Ascending aorta (tissue), 2 donors: ENCODE measurements around the gene PAQR5. TPM values are rescaled to one million over a fixed set of nuclear protein-coding genes. Genes with fewer than 3 reads are reported as not detected.
"Not testable (repeated sequence)": the region's sequence is repeated elsewhere in the genome, so short reads cannot be mapped to it uniquely, and the experiment has no call there.

Experiments used
- DNase-seq, 2 donors: peaks; one replicate each; pipeline ENCODE4 v3.0.0-alpha.2; 2019; ENCODE audit warnings: low spot score in 2 of 2
- H3K27ac ChIP-seq, 2 donors: fragments of 200-600 bp; sonication (generic); one replicate each; pipeline ENCODE4 v1.5.1; 2016 to 2017; ENCODE audit warnings: mild to moderate bottlenecking in 1 of 2
- H3K27me3 ChIP-seq: fragments of 200-600 bp; sonication (generic); one replicate; pipeline ENCODE4 v1.5.1; 2017
- H3K36me3 ChIP-seq, 2 donors: fragments of 200-600 bp; sonication (generic); one replicate each; pipeline ENCODE4 v1.5.1; 2016
- H3K4me1 ChIP-seq, 2 donors: fragments of 200-600 bp; sonication (generic); one replicate each; pipeline ENCODE4 v1.5.1; 2016 to 2017; ENCODE audit warnings: mild to moderate bottlenecking in 1 of 2
- H3K4me3 ChIP-seq, 2 donors: fragments of 200-600 bp; sonication (generic); one replicate each; pipeline ENCODE4 v1.5.1; 2016 to 2017; ENCODE audit warnings: mild to moderate bottlenecking in 1 of 2
- H3K9me3 ChIP-seq, 2 donors: fragments of 200-600 bp; sonication (generic); one replicate each; pipeline ENCODE4 v1.5.1; 2016
- intact Hi-C: fragments of 100-400 bp; cut with DNase I; formaldehyde crosslinking; loops from one replicate; pipeline ENCODE4 v1.15.1; 2023
- total RNA-seq: library from RNA; depleted of rRNA; stranded (reverse); fragments of >200 nt; gene quantifications from one replicate; pipeline ENCODE4 v1.1.0, GENCODE V29; 2016
- TF ChIP-seq, protein P1 (sequence below), 3 experiments: fragments of 200-600 bp in 2 of 3; fragments of 450-650 bp in 1 of 3; sonication (generic) in 2 of 3; IDR thresholded peaks; one replicate each; pipeline ENCODE4 v1.5.1; 2016 to 2019; ENCODE audit warnings: antibody characterized with exemption in 3 of 3, mild to moderate bottlenecking in 1 of 3, moderate library complexity in 1 of 3

Gene PAQR5
- total RNA-seq, 1 donor from 2014 or later = 1.1 TPM

DNA sequence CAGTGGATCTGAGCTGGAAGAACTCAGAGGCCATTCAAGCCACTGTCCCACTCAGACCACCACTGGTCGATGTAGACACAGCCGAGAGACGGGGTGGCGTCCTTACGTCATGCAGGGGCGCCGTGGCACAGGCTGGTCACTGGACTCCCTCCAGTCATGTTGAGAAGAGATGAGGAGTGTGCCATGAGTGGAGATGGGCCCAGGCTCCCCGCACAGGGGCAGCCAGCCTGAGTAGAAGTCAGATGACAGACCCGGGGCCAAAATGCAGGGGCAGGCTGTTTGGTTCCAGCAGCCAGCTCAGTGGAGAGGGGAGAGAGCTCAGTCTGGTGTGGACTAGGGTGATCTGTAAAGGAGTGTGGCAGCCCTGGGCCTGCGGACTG is 82.0 kb downstream of the PAQR5 start:
- Histone ChIP-seq H3K27me3 (no peaks in the 10 kb centered on the region), H3K9me3 (no peaks in the 10 kb centered on the region), H3K4me3 (no peak overlapping the region), H3K4me1 (no peaks in the 10 kb centered on the region), H3K36me3 (no peaks in the 10 kb centered on the region), H3K27ac (no peak overlapping the region)
- intact Hi-C loops = no loop called here
- TF ChIP-seq, protein P1, sequence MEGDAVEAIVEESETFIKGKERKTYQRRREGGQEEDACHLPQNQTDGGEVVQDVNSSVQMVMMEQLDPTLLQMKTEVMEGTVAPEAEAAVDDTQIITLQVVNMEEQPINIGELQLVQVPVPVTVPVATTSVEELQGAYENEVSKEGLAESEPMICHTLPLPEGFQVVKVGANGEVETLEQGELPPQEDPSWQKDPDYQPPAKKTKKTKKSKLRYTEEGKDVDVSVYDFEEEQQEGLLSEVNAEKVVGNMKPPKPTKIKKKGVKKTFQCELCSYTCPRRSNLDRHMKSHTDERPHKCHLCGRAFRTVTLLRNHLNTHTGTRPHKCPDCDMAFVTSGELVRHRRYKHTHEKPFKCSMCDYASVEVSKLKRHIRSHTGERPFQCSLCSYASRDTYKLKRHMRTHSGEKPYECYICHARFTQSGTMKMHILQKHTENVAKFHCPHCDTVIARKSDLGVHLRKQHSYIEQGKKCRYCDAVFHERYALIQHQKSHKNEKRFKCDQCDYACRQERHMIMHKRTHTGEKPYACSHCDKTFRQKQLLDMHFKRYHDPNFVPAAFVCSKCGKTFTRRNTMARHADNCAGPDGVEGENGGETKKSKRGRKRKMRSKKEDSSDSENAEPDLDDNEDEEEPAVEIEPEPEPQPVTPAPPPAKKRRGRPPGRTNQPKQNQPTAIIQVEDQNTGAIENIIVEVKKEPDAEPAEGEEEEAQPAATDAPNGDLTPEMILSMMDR (IDR thresholded peaks at IDR 0.05) = no peak
- no peak for DNase-seq

DNA sequence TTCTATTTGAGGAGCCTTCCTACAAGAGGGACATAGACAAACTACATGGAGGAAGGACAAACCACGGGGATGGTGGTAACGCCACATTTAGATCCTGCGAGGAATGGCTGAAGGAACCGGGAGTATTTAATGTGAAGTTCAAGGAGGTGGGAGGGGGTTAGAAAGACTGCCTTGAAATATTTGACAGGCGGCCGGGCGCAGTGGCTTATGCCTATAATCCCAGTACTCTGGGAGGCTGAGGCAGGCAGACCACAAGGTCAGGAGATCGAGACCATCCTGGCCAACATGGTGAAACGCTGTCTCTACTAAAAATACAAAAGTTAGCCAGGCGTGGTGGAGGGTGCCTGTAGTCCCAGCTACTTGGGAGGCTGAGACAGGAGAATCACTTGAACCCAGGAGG is 83.5 kb downstream of the PAQR5 start:
- DNase-seq, intact Hi-C loops, H3K4me1 ChIP-seq, H3K27me3 ChIP-seq, H3K36me3 ChIP-seq, H3K9me3 ChIP-seq, H3K27ac ChIP-seq, H3K4me3 ChIP-seq: not testable (repeated sequence)

DNA sequence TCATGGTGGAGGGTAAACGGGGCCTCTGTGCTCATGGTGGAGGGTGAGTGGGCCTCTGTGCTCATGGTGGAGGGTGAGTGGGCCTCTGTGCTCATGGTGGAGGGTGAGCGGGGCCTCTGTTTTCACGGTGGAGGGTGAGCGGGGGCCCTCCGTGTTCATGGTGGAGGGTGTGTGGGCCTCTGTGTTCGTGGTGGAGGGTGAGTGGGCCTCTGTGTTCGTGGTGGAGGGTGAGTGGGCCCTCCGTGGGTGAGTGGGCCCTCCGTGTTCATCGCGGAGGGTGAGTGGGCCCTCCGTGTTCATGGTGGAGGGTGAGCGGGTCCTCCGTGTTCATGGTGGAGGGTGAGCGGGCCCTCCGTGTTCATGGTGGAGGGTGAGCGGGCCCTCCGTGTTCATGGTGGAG is 85.4 kb downstream of the PAQR5 start:
- DNase-seq, H3K4me1 ChIP-seq, intact Hi-C loops: not testable (repeated sequence)

DNA sequence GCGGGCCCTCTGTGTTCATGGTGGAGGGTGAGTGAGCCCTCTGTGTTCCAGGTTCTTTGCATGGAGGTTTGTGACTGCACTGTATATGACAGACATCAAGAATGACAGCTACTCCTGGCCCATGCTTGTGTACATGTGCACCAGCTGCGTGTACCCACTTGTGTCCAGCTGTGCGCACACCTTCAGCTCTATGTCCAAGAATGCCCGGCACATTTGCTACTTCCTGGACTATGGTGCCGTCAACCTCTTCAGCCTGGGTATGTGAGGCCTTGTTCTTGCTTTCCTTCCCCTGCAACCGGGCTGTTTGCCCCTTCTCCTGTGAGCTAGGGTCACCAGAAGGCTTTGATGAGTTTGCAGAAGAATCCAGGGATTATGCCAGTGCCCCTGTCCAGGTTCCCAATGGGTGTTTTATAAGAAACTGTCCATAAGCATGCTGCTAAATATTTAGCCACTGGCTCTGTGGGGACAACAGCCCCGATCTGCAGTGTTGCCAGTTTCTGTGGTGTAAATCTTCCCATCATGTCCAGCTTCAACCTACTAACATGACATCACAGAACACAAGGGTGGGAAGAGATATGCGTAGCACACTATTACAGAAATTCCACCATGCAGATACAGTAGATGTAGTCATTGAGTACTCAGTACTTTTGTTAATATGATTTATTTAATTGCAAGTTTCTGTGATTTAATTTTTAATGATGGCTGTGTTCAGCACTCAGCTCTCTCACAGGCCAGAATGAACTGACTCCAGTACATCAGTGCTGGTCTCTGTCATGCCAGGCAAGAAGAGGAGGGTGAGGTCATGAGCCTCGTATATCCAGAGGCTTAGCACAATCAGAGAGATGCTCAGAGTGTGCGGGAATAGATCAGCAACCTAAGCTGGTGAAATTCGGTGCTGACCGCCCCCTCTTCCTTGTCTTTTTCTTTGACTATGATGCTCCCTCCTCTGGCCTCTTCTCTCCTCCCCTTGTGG is 86.2 kb downstream of the PAQR5 start:
- intact Hi-C loops = no loop called here
- DNase-seq = no peak
- Histone ChIP-seq H3K27ac (no peak overlapping the region), H3K27me3 (no peaks in the 10 kb centered on the region), H3K36me3 (no peaks in the 10 kb centered on the region), H3K4me3 (no peak overlapping the region), H3K9me3 (no peaks in the 10 kb centered on the region), H3K4me1 (no peaks in the 10 kb centered on the region)
- TF ChIP-seq, protein P1 (IDR thresholded peaks at IDR 0.05) = no peak

More for the DNA sequence above, 85.4 kb downstream of the PAQR5 start:
- not testable (repeated sequence) for H3K36me3 ChIP-seq, H3K9me3 ChIP-seq, H3K27me3 ChIP-seq, H3K4me3 ChIP-seq, H3K27ac ChIP-seq

DNA sequence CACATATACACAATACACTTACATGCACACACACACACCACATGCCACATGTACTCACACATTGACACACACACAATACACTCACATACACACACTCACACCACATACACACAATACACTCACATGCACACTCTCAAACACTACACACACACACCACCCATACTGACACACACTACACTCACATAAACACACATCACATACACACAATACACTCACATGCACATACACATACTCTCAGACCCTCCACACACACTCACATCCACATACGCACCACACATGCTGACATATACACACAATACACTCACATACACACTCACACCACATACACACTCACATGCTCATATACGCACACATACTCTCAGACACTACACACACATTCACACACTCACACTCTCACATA is 87.1 kb downstream of the PAQR5 start:
- Histone ChIP-seq H3K9me3 (no peaks in the 10 kb centered on the region), H3K4me1 (no peaks in the 10 kb centered on the region), H3K4me3 (no peak overlapping the region), H3K27ac (no peak overlapping the region), H3K27me3 (no peaks in the 10 kb centered on the region), H3K36me3 (no peaks in the 10 kb centered on the region)
- intact Hi-C loops = no loop called here
- DNase-seq = no peak
- TF ChIP-seq, protein P1 (IDR thresholded peaks at IDR 0.05) = no peak

DNA sequence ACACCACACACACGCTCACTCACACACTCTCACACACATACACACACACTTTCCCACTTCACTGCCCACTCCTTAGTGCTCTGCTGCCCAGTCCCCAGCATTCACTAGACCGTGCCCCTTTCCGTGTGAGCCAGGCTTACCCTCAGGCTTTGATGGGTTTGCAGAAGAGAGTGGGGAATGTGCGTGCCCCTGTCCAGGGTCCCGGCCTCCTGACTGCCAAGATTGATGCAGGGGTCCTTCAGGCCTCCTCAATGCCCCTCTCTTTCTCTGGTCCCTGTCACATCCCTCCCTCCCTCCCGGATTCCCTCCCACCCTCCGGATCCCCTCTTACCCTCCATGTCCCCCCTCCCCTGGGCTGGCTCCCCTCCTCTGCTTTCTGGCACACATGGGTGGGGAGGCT is 87.6 kb downstream of the PAQR5 start:
- no peak for DNase-seq
- no peaks in the 10 kb centered on the region for H3K27me3 ChIP-seq
- H3K4me1 ChIP-seq = no peaks in the 10 kb centered on the region
- no peak overlapping the region for H3K4me3 ChIP-seq
- H3K9me3 ChIP-seq = no peaks in the 10 kb centered on the region
- intact Hi-C loops = no loop called here
- no peaks in the 10 kb centered on the region for H3K36me3 ChIP-seq
- H3K27ac ChIP-seq = no peak overlapping the region
- TF ChIP-seq, protein P1 (IDR thresholded peaks at IDR 0.05) = no peak
